ENCODE measurements around the gene TSPAN3.

Gene TSPAN3

GRCh38 chr15:77084436-77084835, 13.5 kb upstream of the TSPAN3 start:
- DNase-seq (ENCODE audit: low spot score) = no peak

DNA sequence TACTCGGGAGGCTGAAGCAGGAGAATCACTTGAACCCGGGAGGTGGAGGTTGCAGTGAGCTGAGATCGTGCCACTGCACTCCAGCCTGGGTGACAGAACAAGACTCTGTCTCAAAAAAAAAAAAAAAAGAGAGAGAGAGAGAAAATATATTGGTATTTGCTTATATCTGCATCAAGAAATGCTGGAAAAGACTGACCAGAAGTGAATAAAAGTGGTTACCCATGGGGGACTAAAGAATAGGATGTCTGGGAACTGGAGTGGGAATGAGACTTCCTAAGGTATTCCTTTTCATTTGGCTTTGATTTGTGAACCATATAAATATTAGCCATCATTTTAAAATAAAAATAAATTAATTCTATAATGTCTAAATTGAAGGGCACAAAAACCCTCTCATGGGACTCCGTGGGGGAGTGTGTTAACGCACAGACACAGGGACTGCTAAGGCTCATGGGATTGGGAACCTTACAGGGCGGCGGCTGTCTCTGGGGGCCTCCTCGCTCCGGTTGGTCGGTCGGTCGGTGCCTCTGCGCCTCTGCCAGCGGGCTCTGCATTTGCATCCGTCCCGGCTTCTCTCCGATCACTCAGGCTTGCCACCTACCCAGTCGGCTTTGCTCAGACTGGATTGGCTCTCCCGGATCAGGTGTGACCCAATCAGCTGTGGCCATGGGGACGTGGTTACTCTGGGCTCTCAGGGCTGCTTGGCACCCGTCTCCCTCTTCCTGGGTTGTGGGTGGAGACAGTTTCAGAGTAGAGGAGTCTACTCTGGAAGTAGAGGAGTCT, 12.7 kb upstream of the TSPAN3 start:
- peak; percentile 92 for DNase-seq (ENCODE audit: low spot score)

GRCh38 chr15:77081971-77082370, 11.1 kb upstream of the TSPAN3 start:
- no peak for DNase-seq (ENCODE audit: low spot score)

DNA sequence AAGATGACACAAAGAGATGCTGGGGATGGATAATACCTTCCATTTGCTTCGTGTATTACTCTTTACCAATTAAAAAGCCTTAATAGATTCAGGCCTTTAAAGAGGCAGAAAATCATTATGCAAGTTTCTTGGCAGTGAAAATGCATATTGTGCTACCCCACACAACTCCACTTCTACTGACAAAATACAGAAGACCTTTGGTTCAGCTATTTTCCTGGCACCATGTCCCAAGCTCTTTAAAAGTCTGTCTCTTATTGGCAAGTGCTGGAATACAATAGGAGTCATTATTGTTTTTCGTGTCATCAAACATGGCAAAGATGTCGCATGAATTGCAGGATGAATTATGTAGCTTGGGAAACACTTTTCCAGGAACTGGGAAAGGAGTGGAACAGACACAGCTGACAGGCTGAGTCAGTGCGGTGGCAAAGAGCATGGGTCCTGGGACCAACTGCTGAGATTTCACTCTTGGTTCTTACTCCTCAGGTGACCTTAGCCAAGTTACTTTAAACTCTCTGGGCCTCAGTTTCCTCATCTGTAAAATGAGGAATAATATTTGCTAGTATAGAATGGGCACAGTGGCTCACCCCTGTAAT, 5.5 kb upstream of the TSPAN3 start:
- no peak for DNase-seq (ENCODE audit: low spot score)

- peak; percentile 31 for DNase-seq (ENCODE audit: low spot score)
Measured at GRCh38 chr15:77075528-77075927, 4.6 kb upstream of the TSPAN3 start.

DNA sequence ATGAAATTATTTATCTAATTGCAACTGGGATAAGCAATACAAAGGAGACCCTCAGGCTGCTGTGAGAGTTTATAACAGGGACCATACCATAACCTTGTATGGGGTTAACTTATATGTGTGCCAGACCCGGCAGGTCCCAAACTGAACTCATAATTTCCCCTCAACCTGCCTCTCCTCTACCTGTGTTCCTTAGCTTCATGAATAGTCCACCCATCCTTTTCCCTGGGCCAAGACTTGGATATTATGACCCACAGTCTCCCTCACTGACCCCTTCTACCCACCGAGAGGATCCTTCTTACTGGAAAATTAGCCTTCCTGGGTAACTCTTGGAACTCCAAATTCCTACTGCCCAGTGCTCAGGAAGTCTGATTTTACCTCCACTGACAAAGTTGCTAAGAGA, 3.4 kb upstream of the TSPAN3 start:
- DNase-seq (ENCODE audit: low spot score) = no peak

- DNase-seq (ENCODE audit: low spot score) = no peak
Measured at GRCh38 chr15:77071305-77072223, 655 bp upstream of the TSPAN3 start.

DNA sequence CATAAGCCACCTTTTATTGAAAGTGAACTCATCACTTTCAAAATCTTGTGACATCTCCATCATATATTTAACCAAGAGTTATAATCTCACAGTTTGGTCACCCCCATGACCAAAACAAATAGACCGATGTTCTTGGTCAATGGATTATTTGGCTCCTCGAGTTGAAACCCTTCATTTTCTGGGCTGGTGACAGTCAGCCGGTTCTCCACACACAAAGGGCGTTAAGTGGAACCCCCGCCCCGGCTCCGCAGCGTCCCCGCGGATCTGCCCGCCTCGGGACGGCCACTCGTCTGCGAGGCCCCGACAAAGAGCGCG, 772 bp downstream of the TSPAN3 start:
- DNase-seq (ENCODE audit: low spot score) = no peak

GRCh38 chr15:77069521-77070121, 1.3 kb downstream of the TSPAN3 start:
- peak; percentile 78 for DNase-seq (ENCODE audit: low spot score)

DNA sequence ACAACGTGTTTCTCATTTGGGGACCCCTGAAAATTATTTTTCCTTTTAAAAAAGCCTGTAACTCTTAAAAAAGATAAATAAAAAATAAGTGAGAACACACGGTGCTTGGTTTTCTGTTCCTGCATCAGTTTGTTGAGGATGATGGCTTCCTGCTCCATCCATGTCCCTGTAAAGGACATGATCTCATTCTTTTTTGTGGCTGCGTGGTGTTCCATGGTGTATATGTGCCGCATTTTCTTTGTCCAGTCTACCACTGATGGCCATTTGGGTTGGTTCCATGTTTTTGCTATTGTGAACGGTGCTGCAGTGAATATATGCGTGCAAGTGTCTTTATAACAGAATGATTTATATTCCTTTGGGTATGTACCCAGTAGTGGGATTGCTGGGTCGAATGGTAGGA, 2.3 kb downstream of the TSPAN3 start:
- DNase-seq (ENCODE audit: low spot score) = no peak

DNA sequence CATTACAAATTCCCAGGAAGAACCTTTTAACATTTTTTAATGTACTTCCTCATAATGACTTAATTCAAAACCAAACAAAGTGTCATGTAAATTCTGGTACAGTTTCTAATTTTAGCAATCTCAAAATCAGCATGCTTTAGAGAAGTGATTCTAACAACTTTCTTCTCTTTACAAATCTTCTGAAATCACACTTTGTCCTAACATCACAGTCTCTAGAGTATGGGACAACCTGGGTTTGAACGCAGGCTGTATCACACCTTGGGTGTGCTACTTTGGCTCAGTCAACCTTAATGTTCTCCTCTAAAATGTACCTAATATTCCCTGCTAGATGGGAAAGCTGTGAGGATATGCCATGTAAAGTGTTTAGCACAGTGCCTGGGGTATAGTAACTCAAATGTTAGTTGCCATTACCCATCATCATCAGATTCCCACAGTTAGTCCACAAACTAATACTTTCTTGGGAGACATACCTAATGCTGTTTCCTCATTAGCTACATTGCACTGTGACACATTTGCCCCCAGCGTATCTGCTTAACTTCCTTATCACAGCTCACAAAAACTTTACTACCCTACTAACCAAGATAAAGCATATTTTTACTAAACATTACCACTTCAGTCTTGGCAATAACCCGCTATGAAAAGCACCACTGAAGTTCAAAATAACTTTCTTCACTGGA, 3.1 kb downstream of the TSPAN3 start:
- no peak for DNase-seq (ENCODE audit: low spot score)

- peak; percentile 62 for DNase-seq (ENCODE audit: low spot score)
Measured at GRCh38 chr15:77066971-77067690, 3.8 kb downstream of the TSPAN3 start.

DNA sequence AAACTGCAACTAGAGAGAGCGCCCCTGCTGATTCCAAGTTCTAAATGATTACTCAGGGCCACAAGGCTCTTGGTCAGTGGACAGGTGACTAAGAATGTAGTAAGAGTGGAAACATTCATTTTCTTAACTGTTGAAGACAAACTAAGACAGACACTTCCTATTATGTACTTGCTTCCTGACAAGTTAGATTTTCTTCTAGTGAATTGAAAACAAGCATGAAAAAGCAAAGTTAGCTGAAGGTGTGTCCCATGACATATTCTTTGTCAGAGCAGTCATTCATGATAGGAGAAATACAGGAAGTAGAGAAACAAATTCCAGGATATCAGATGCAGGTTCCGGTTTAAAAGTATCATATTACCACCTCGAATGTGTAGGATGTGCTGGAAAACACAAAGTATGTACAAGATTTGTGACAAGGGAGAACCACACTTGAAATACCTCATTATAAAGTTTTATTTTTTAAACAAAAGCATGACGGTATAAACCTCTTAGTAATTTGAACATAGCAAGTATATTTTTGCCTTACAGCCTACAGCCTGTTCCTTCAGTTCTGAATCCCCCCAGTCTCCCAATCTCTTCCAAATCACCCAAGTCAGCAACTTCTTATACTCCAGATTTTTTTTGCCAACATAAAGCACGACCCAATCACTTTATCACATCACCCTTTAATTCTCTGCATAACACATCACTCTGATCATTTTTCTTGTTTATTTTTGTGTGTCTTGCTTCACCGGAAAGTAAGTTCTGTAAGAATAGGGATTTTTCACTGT, 6.2 kb downstream of the TSPAN3 start:
- DNase-seq (ENCODE audit: low spot score) = peak; percentile 94

DNA sequence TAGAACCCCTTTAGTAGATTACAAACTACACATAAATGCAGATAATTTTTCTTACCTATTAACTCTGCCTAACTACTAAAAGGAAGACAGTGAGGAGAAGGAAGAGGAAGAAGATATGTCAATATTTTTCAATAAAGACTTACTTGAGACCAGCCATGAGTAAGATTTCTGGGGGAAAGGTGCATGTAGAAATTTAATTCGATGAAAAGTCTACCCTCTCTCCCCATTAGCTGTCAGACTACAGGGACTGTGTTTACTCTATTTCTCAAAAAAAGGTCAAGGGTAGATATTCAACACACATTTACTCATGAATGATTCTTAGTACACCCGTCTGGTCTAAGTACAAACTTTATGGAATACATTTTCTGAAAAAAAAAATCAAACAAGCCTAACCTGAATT, 6.8 kb downstream of the TSPAN3 start:
- no peak for DNase-seq (ENCODE audit: low spot score)

DNA sequence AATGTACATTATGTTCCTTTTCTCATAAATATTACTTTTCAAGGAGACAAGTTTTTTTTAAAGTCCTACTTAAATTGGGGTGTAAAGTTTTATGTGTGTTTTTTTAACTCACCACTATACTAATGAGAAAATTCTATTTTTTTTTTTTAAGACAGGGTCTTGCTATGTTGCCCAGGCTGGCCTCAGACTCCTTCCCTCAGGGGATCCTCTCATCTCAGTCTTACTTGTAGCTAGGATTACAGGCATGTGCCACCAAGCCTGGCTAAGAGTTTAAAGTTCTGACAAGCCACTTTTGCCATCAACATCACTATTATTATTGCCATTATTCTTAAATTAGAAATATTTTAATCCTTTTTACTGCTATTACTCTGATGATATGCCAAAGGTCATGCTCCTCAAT, 7.7 kb downstream of the TSPAN3 start:
- DNase-seq (ENCODE audit: low spot score) = no peak

GRCh38 chr15:77060546-77060945, 10.4 kb downstream of the TSPAN3 start:
- DNase-seq (ENCODE audit: low spot score) = no peak

DNA sequence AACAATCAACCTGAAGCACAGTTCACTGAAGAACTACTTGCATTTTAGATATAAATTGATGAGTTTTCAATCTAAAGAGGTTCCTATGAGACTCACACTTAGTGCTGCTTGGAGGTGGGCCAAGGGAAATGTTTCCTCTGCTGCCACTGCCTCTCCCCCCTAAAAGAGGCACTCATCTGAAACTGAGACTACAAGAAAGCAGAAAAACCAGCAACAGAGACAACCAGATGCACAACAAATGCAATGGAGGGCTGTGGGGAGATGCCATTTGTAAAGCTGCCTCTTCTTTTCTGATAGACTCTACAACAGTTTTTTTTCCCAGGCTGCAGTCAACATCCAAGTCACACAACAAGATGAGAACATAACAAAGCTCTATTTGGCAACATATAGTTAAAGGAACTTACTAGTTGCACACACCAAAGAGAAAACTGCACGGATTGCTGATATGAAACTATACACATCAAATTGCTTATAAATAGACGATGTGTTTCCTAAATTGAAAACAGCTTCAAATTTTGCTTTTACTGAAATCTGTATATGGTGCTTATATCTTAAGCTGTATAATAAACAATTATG, 11.0 kb downstream of the TSPAN3 start:
- no peak for DNase-seq (ENCODE audit: low spot score)

DNA sequence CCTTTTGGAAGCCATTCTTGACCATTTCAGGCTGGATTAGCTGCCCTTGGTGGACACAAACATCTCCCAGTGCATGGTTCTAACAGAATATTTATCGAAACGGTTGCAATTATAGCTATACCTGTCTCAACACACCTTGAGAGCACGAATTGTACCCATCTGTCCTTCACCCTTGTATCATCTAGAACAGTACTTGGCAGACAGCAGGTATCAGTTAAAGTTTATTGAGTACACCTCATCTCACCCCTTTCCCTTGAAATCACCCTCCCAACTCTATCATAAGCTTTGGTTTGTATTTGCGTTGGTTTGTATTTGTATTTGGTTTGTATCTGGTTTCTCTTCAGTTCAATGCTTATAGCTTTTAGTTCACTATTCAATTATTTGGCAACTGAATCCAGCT, 12.4 kb downstream of the TSPAN3 start:
- no peak for DNase-seq (ENCODE audit: low spot score)

DNA sequence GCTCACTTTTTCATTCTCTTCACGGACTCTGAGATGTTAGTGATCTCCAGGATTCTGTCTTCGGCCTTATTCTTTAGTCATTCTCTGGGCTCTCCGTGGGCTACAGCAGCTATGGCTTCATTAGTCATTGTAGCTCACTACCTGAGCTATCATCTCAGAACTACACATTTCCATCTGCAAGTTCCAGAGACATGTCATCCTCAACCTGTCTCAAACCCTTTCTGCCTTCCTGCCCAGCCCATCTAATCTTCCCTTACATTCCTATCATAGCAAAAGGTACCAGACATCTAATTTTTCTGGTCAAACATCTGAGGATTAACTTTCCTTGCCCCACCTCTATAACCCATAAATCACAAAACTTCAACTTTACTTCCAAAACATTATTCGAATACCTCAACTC, 13.2 kb downstream of the TSPAN3 start:
- DNase-seq (ENCODE audit: low spot score) = peak; percentile 47

DNA sequence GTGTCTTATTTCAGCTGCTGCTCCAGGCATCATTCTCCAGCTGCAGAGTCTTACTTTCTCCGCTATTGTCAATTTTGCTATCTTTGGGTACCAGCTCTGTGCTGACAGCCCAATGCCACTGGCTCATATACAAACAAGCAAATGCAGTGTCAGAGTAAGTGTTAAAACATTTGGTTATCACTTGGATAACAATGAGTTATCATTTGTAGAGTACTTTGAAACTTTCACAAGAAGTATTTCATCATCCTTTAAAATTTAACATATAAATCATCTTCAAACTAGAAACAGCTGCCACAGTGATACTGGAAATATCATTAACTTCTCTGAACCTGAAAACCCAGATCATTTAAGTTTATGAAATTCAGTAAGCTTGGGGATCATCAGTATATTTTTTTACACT, 13.8 kb downstream of the TSPAN3 start:
- no peak for DNase-seq (ENCODE audit: low spot score)

Data from kidney tubule cell (primary cell).